HepG2 (cell line): ENCODE results near the gene MUC6. TPM values are rescaled to one million over a fixed set of nuclear protein-coding genes. Genes with fewer than 3 reads are reported as not detected.

Experiments used
- ATAC-seq: fragments of 200-7000 bp; cut with Tn5 transposase; 3 replicates; pipeline ENCODE4 v1.9.1; 2020; ENCODE audit warnings: mild to moderate bottlenecking, moderate library complexity
- BruUV-seq: library from RNA; stranded (reverse); fragments of 400-500 nt; replicated peaks from 2 replicates; lab custom pipeline; 2021; lab: Mats Ljungman, UMichigan
- CTCF ChIA-PET: fragments of 300-600 bp; formaldehyde crosslinking; extraction: SDS; loops from one replicate; lab custom pipeline; 2021; ENCODE audit warnings: low total read pairs, inconsistent platforms, low intra/inter-chr PET ratio; lab: Yijun Ruan, JAX
- POLR2A ChIA-PET: fragments of 350-600 bp; sonication (Branson Sonifier 250); formaldehyde crosslinking; loops from one replicate; lab custom pipeline; 2020; ENCODE audit warnings: antibody characterized with exemption, inconsistent platforms; lab: Yijun Ruan, JAX
- DNase-seq: peaks from one replicate; pipeline ENCODE4 v3.0.0-alpha.2; 2015; ENCODE audit warnings: low spot score
- FAIRE-seq: peaks from 3 replicates; lab custom pipeline; 2011; peaks lifted over from hg19 to GRCh38; lab: Jason Lieb, UNC
- H2AFZ ChIP-seq: one replicate; pipeline ENCODE4 v1.6.1; 2011; ENCODE audit warnings: low read length, inconsistent platforms
- H3K27ac ChIP-seq: fragments of 300-600 bp; 3 replicates; pipeline ENCODE4 v1.8.0; 2011; ENCODE audit warnings: mixed run types, mild to moderate bottlenecking, mixed read lengths, low read length, inconsistent platforms; ENCODE audit not compliant: insufficient read depth; ENCODE audit errors: extremely low read length
- H3K27me3 ChIP-seq, 2 experiments: fragments of 200-600 bp in 1 of 2; 2 replicates in 1 of 2; 3 replicates in 1 of 2; pipeline versions ENCODE4 v1.6.0 to v1.8.0; 2011; ENCODE audit warnings: low read length in 2 of 2, mild to moderate bottlenecking in 2 of 2, moderate library complexity in 2 of 2, inconsistent platforms in 1 of 2; ENCODE audit not compliant: insufficient read depth in 2 of 2, control insufficient read depth in 1 of 2
- H3K36me3 ChIP-seq, 2 experiments: fragments of 200-600 bp in 1 of 2; replicated peaks in 1 of 2; 2 replicates in 1 of 2; 3 replicates in 1 of 2; pipeline versions ENCODE4 v1.5.1 to v1.8.0; 2011; ENCODE audit warnings: low read length in 2 of 2, inconsistent platforms in 1 of 2; ENCODE audit not compliant: insufficient read depth in 2 of 2, control insufficient read depth in 1 of 2
- H3K4me1 ChIP-seq: 2 replicates; pipeline ENCODE4 v1.5.1; 2012; ENCODE audit warnings: low read length, inconsistent platforms; ENCODE audit not compliant: insufficient read depth
- H3K4me2 ChIP-seq: 2 replicates; pipeline ENCODE4 v1.6.0; 2011; ENCODE audit warnings: low read depth, low read length, inconsistent platforms
- H3K4me3 ChIP-seq, 3 experiments: fragments of 200-600 bp in 1 of 3; sonication (generic), shearing (Covaris generic) in 1 of 3; replicated peaks in 1 of 3; 2 replicates each; pipeline ENCODE4 v1.5.1; 2011 to 2016; ENCODE audit warnings: low read length in 3 of 3, inconsistent platforms in 2 of 3, low read depth in 2 of 3, mild to moderate bottlenecking in 2 of 3, control low read depth in 1 of 3, mixed read lengths in 1 of 3; ENCODE audit not compliant: insufficient read depth in 1 of 3
- H3K79me2 ChIP-seq: one replicate; pipeline ENCODE4 v1.6.1; 2011; ENCODE audit warnings: low read length, inconsistent platforms; ENCODE audit not compliant: insufficient read depth
- H3K9ac ChIP-seq: 2 replicates; pipeline ENCODE4 v1.6.0; 2011; ENCODE audit warnings: mild to moderate bottlenecking, low read depth, low read length, inconsistent platforms; ENCODE audit not compliant: insufficient read depth
- H3K9me3 ChIP-seq: 2 replicates; pipeline ENCODE4 v1.5.1; 2012; ENCODE audit warnings: mild to moderate bottlenecking, low read length
- H4K20me1 ChIP-seq: 2 replicates; pipeline ENCODE4 v1.6.0; 2011; ENCODE audit warnings: inconsistent platforms, mild to moderate bottlenecking, low read length, moderate library complexity; ENCODE audit not compliant: insufficient read depth
- BRCA1 ChIP-seq: sonication (generic); formaldehyde crosslinking; IDR thresholded peaks from 2 replicates; pipeline ENCODE4 v1.4.0; 2020; ENCODE audit warnings: missing genetic modification reagents
- ELF3 ChIP-seq: IDR thresholded peaks from 2 replicates; pipeline ENCODE4 v1.6.1; 2016; ENCODE audit warnings: missing genetic modification reagents, missing compliant biosample characterization
- KAT2B ChIP-seq: fragments of 150-350 bp; IDR thresholded peaks from 2 replicates; pipeline ENCODE4 v1.6.1; 2014; ENCODE audit warnings: low read depth, low read length, borderline replicate concordance
- KLF13 ChIP-seq: sonication (generic); formaldehyde crosslinking; IDR thresholded peaks from 2 replicates; pipeline ENCODE4 v1.4.0; 2020; ENCODE audit warnings: mild to moderate bottlenecking, missing genetic modification reagents
- RFX3 ChIP-seq: IDR thresholded peaks from 2 replicates; pipeline ENCODE4 v1.6.1; 2016; ENCODE audit warnings: missing biosample characterization, missing genetic modification reagents
- TEAD3 ChIP-seq: optimal IDR thresholded peaks from 2 replicates; pipeline ENCODE3; 2016; ENCODE audit warnings: borderline replicate concordance
- U2AF1 ChIP-seq: fragments of 200-400 bp; formaldehyde crosslinking; optimal IDR thresholded peaks from 2 replicates; pipeline ENCODE3; 2017; ENCODE audit warnings: mild to moderate bottlenecking, low read depth, low read length
- ZFP1 ChIP-seq: IDR thresholded peaks from 2 replicates; pipeline ENCODE4 v1.6.1; 2016
- ZNF564 ChIP-seq: sonication (generic); formaldehyde crosslinking; IDR thresholded peaks from 2 replicates; pipeline ENCODE4 v1.8.1; 2023; ENCODE audit warnings: mild to moderate bottlenecking, missing genetic modification reagents
- ZSCAN22 ChIP-seq: sonication (generic); formaldehyde crosslinking; IDR thresholded peaks from 2 replicates; pipeline ENCODE4 v1.4.0; 2020; ENCODE audit warnings: mild to moderate bottlenecking, missing genetic modification reagents
- WGBS: methylation state at CpG from one replicate; pipeline ENCODE4 v1.1.6; 2017; ENCODE audit warnings: low lambda C conversion rate; 5-methylcytosine and 5-hydroxymethylcytosine counted together
- in situ Hi-C: cut with HindIII; loops from 2 replicates; pipeline ENCODE4 v1.10.0; 2017; ENCODE audit warnings: low pct_unique_long_range_greater_than_20kb; ENCODE audit not compliant: extremely low pct_ligation_motif_present
- intact Hi-C: fragments of 100-400 bp; cut with micrococcal nuclease; formaldehyde crosslinking; loops from one replicate; pipeline ENCODE4 v1.10.0; 2022; ENCODE audit not compliant: unreplicated experiment
- polyA plus RNA-seq, 8 experiments: library from polyadenylated mRNA; depleted of rRNA in 3 of 8; stranded (reverse) in 7 of 8; unstranded in 1 of 8; fragments of >200 nt; fragmentation: Illumina TruSeq in 4 of 8; extraction: Trizol in 4 of 8; gene quantifications; 2 replicates each; pipeline versions ENCODE4 v1.2.1 to v1.2.3, GENCODE V29; 2011 to 2016; ENCODE audit warnings: low read depth in 4 of 8, missing spikeins in 1 of 8, mixed read lengths in 1 of 8; ENCODE audit not compliant: insufficient read depth in 1 of 8
- total RNA-seq, 5 experiments: library from RNA; depleted of rRNA; stranded (reverse); fragments of >200 nt; fragmentation: Illumina TruSeq; extraction: Trizol; gene quantifications; 2 replicates each; pipeline ENCODE4 v1.2.3, GENCODE V29; 2016; ENCODE audit warnings: low read depth in 1 of 5
- TF ChIP-seq, protein P1 (sequence below): IDR thresholded peaks from 2 replicates; pipeline ENCODE4 v1.6.1; 2016; ENCODE audit warnings: mild to moderate bottlenecking
- TF ChIP-seq, protein P2 (sequence below): sonication (generic); formaldehyde crosslinking; IDR thresholded peaks from 2 replicates; pipeline ENCODE4 v1.5.0; 2020; ENCODE audit warnings: mild to moderate bottlenecking, missing genetic modification reagents, moderate library complexity
- TF ChIP-seq, protein P3 (sequence below): sonication (generic); formaldehyde crosslinking; IDR thresholded peaks from 2 replicates; pipeline ENCODE4 v1.8.0; 2022; ENCODE audit warnings: mild to moderate bottlenecking, missing genetic modification reagents
- TF ChIP-seq, protein P4 (sequence below): sonication (generic); formaldehyde crosslinking; conservative IDR thresholded peaks from 2 replicates; pipeline ENCODE4 v1.8.0; 2022; ENCODE audit warnings: missing genetic modification reagents

Gene MUC6
- total and polyA plus RNA-seq, 2 of the 13 experiments (the other 11 are each of a cell fraction or from before 2014, with no cell fraction given), result not detected

DNA sequence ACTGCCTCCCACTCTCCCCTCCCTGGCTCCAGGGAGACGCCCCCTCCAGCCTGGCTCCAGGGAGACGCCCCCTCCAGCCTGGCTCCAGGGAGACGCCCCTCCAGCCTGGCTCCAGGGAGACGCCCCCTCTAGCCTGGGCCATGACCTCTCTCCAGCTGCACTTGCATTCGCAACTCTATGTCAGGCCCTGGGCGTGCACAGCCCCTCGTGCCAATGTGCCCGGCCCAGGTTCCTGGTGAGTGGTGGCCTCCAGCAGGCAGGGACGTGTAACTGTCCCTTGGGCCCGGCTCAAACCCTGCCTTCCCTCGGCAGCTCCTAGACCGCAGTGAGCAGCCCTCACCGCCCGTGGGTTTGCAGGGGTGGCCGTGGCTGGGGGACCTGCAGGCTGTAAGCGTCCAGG lies 6.9 kb downstream of the MUC6 start:
- intact Hi-C loops, result no loop called here
- no peak overlapping the region for H2AFZ ChIP-seq
- H3K4me3 ChIP-seq, result no peak overlapping the region
- H3K4me1 ChIP-seq, result peaks cover 7% of the 10 kb centered on the region; the same call in 1 of the 2 replicates
- H3K36me3 ChIP-seq, result no peaks in the 10 kb centered on the region
- no peaks in the 10 kb centered on the region for H4K20me1 ChIP-seq
- WGBS, result 37% methylated on average over 5 of the region's 16 CpGs
- TF ChIP-seq, protein P1, sequence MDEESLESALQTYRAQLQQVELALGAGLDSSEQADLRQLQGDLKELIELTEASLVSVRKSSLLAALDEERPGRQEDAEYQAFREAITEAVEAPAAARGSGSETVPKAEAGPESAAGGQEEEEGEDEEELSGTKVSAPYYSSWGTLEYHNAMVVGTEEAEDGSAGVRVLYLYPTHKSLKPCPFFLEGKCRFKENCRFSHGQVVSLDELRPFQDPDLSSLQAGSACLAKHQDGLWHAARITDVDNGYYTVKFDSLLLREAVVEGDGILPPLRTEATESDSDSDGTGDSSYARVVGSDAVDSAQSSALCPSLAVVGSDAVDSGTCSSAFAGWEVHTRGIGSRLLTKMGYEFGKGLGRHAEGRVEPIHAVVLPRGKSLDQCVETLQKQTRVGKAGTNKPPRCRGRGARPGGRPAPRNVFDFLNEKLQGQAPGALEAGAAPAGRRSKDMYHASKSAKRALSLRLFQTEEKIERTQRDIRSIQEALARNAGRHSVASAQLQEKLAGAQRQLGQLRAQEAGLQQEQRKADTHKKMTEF (CRISPR knock-in tag), result no peak
- TF ChIP-seq, protein P2, sequence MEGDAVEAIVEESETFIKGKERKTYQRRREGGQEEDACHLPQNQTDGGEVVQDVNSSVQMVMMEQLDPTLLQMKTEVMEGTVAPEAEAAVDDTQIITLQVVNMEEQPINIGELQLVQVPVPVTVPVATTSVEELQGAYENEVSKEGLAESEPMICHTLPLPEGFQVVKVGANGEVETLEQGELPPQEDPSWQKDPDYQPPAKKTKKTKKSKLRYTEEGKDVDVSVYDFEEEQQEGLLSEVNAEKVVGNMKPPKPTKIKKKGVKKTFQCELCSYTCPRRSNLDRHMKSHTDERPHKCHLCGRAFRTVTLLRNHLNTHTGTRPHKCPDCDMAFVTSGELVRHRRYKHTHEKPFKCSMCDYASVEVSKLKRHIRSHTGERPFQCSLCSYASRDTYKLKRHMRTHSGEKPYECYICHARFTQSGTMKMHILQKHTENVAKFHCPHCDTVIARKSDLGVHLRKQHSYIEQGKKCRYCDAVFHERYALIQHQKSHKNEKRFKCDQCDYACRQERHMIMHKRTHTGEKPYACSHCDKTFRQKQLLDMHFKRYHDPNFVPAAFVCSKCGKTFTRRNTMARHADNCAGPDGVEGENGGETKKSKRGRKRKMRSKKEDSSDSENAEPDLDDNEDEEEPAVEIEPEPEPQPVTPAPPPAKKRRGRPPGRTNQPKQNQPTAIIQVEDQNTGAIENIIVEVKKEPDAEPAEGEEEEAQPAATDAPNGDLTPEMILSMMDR, result peak; percentile 21; the same call in 1 of the 2 replicates
- no peak for TF ChIP-seq KAT2B
- TF ChIP-seq RFX3 (CRISPR knock-in tag), result no peak
- no peak for TF ChIP-seq ELF3 (CRISPR knock-in tag)
- no peak for TF ChIP-seq U2AF1
- TF ChIP-seq TEAD3 (CRISPR knock-in tag), result no peak
- TF ChIP-seq, protein P3, sequence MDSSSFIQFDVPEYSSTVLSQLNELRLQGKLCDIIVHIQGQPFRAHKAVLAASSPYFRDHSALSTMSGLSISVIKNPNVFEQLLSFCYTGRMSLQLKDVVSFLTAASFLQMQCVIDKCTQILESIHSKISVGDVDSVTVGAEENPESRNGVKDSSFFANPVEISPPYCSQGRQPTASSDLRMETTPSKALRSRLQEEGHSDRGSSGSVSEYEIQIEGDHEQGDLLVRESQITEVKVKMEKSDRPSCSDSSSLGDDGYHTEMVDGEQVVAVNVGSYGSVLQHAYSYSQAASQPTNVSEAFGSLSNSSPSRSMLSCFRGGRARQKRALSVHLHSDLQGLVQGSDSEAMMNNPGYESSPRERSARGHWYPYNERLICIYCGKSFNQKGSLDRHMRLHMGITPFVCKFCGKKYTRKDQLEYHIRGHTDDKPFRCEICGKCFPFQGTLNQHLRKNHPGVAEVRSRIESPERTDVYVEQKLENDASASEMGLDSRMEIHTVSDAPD, result no peak
- TF ChIP-seq ZSCAN22, result no peak
- TF ChIP-seq ZNF564, result peak; percentile 80; the same call in 1 of the 2 replicates
- no peak for TF ChIP-seq BRCA1
- TF ChIP-seq ZFP1, result no peak
- TF ChIP-seq, protein P4, sequence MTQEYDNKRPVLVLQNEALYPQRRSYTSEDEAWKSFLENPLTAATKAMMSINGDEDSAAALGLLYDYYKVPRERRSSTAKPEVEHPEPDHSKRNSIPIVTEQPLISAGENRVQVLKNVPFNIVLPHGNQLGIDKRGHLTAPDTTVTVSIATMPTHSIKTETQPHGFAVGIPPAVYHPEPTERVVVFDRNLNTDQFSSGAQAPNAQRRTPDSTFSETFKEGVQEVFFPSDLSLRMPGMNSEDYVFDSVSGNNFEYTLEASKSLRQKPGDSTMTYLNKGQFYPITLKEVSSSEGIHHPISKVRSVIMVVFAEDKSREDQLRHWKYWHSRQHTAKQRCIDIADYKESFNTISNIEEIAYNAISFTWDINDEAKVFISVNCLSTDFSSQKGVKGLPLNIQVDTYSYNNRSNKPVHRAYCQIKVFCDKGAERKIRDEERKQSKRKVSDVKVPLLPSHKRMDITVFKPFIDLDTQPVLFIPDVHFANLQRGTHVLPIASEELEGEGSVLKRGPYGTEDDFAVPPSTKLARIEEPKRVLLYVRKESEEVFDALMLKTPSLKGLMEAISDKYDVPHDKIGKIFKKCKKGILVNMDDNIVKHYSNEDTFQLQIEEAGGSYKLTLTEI, result no peak
- no peak for TF ChIP-seq KLF13 (CRISPR knock-in tag)
- TF ChIP-seq, all 625 proteins: peak for 2
- ChIA-PET CTCF (no interaction called here), POLR2A (no interaction called here)
- H3K9ac ChIP-seq, result no peak overlapping the region
- no peak overlapping the region for H3K27ac ChIP-seq
- no peak overlapping the region for H3K4me2 ChIP-seq
- peaks cover 23 to 50% of the 10 kb centered on the region in 2 experiments; a peak in 4 of 5 replicates for H3K27me3 ChIP-seq
- BruUV-seq, result no TSS peak
- no peaks in the 10 kb centered on the region for H3K79me2 ChIP-seq
- peak; percentile 13 for ATAC-seq
- DNase-seq, result no peak
- FAIRE-seq, result no peak
- in situ Hi-C loops, result no loop called here
- no peaks in the 10 kb centered on the region for H3K9me3 ChIP-seq
